GM21423 (cell line): ENCODE results near the gene TRPM5.

Experiments used
- ATAC-seq: cut with Tn5 transposase; IDR thresholded peaks from one replicate; pipeline ENCODE4 v1.9.1; 2021; ENCODE audit warnings: mild to moderate bottlenecking, moderate library complexity; ENCODE audit not compliant: unreplicated experiment

TRPM5 gene

GRCh38 chr11:2459016-2459725, 14.9 kb upstream of the TRPM5 start:
- ATAC-seq: no peak

GRCh38 chr11:2458321-2458720, 14.0 kb upstream of the TRPM5 start:
- ATAC-seq: no peak

- ATAC-seq: no peak
Observed at GRCh38 chr11:2453436-2453835, 9.1 kb upstream of the TRPM5 start.

GRCh38 chr11:2452321-2453012, 8.2 kb upstream of the TRPM5 start:
- no peak for ATAC-seq

- no peak for ATAC-seq
Observed at GRCh38 chr11:2451916-2452315, 7.6 kb upstream of the TRPM5 start.

GRCh38 chr11:2451336-2451735, 7.0 kb upstream of the TRPM5 start:
- no peak for ATAC-seq

- no peak for ATAC-seq
Observed at GRCh38 chr11:2450321-2451041, 6.2 kb upstream of the TRPM5 start.

- no peak for ATAC-seq
Observed at GRCh38 chr11:2449548-2450320, 5.4 kb upstream of the TRPM5 start.

GRCh38 chr11:2448661-2449547, 4.6 kb upstream of the TRPM5 start:
- no peak for ATAC-seq

- ATAC-seq: no peak
Observed at GRCh38 chr11:2447951-2448650, 3.8 kb upstream of the TRPM5 start.

GRCh38 chr11:2447253-2447950, 3.1 kb upstream of the TRPM5 start:
- ATAC-seq: no peak

- no peak for ATAC-seq
Observed at GRCh38 chr11:2446590-2447252, 2.4 kb upstream of the TRPM5 start.

- ATAC-seq: no peak
Observed at GRCh38 chr11:2445746-2446551, 1.6 kb upstream of the TRPM5 start.

GRCh38 chr11:2444821-2445745, 769 bp upstream of the TRPM5 start, which contains the start of gene KCNQ1:
Gene KCNQ1 (plus strand): TSS chr11:2445008. CDS start chr11:2445099, 91 bp downstream.
- no peak for ATAC-seq

GRCh38 chr11:2443406-2443805, 908 bp downstream of the TRPM5 start:
- ATAC-seq: no peak

GRCh38 chr11:2442589-2442988, 1.7 kb downstream of the TRPM5 start:
- ATAC-seq: no peak
